ENCODE data around the gene IL12RB2. TPM values are rescaled to one million over a fixed set of nuclear protein-coding genes. Genes with fewer than 3 reads are reported as not detected.

Gene IL12RB2
- polyA plus RNA-seq, 1 of the 3 experiments (the other 2 are of a cell fraction): not detected

GRCh38 chr1:67382292-67382691 lies 74.6 kb downstream of the IL12RB2 start:
- CTCF ChIA-PET: interaction anchor here (2.9 kb wide), 1 partner anchor 34 kb away, joined by 9 read pairs; no protein-coding TSS in a partner anchor
- Histone ChIP-seq H3K27me3 (ENCODE audit: insufficient read depth) (no peaks in the 10 kb centered on the region), H3K9me3 (no peaks in the 10 kb centered on the region; the same call in 1 of the 2 replicates), H2AFZ (ENCODE audit: low read depth) (no peak overlapping the region), H4K20me1 (ENCODE audit: insufficient read depth) (no peaks in the 10 kb centered on the region), H3K9ac (no peak overlapping the region), H3K36me3 (replicated peaks in 1 of 2; ENCODE audit: control insufficient read depth in 1 of 2, insufficient read depth in 2 of 2, low read length in 1 of 2) (peaks cover 0 to 9% of the 10 kb centered on the region in 2 experiments), H3K27ac (ENCODE audit: low read depth in 2 of 2, low read length in 1 of 2) (no peak overlapping the region), H3K4me1 (ENCODE audit: control insufficient read depth in 1 of 2, insufficient read depth in 2 of 2, low read depth in 1 of 2, low read length in 1 of 2) (no peaks in the 10 kb centered on the region), H3K9me2 (no peaks in the 10 kb centered on the region), H3K4me2 (no peak overlapping the region), H3K4me3 (ENCODE audit: low read depth in 2 of 2, low read length in 1 of 2) (no peak overlapping the region), H3F3A (replicated peaks; ENCODE audit: insufficient read depth) (no peaks in the 10 kb centered on the region), H3K79me2 (ENCODE audit: insufficient read depth) (no peaks in the 10 kb centered on the region)
- POLR2A ChIA-PET: no interaction called here
- DNase-seq: no peak
- 90% methylated on average over 1 of the region's 1 CpG for WGBS (ENCODE audit: low lambda C conversion rate)
- TF ChIP-seq IRF3 (IDR thresholded peaks at IDR 0.05; ENCODE audit: low read depth, low read length) (no peak), FOSL2 (IDR thresholded peaks at IDR 0.05; ENCODE audit: borderline replicate concordance, low read depth) (no peak), RXRA (IDR thresholded peaks at IDR 0.05; ENCODE audit: borderline replicate concordance, low read depth) (no peak), CTCF (IDR thresholded peaks at IDR 0.05) (no peak), CHD2 (IDR thresholded peaks at IDR 0.05; ENCODE audit: low read length, partially characterized antibody) (no peak), RFX5 (IDR thresholded peaks at IDR 0.05; ENCODE audit: low read length) (no peak), USF2 (IDR thresholded peaks at IDR 0.05; ENCODE audit: borderline replicate concordance, low read depth, low read length) (no peak), POLR2AphosphoS5 (IDR thresholded peaks at IDR 0.05; ENCODE audit: low read depth, low read length) (no peak), NFIC (IDR thresholded peaks at IDR 0.05; ENCODE audit: borderline replicate concordance) (no peak), RAD21 (IDR thresholded peaks at IDR 0.05; ENCODE audit: low read length) (no peak), NRF1 (IDR thresholded peaks at IDR 0.05; ENCODE audit: low read depth, low read length) (no peak), RCOR1 (IDR thresholded peaks at IDR 0.05; ENCODE audit: low read length) (no peak), TCF12 (IDR thresholded peaks at IDR 0.05) (no peak), SIN3A (IDR thresholded peaks at IDR 0.05; ENCODE audit: borderline replicate concordance, low read depth, low read length) (no peak), EZH2phosphoT487 (IDR thresholded peaks at IDR 0.05; ENCODE audit: borderline replicate concordance, low read depth) (no peak), GATA2 (CRISPR knock-in tag; IDR thresholded peaks at IDR 0.05) (no peak), FOXJ3 (CRISPR knock-in tag; IDR thresholded peaks at IDR 0.05) (no peak)
- TF ChIP-seq, protein P1, sequence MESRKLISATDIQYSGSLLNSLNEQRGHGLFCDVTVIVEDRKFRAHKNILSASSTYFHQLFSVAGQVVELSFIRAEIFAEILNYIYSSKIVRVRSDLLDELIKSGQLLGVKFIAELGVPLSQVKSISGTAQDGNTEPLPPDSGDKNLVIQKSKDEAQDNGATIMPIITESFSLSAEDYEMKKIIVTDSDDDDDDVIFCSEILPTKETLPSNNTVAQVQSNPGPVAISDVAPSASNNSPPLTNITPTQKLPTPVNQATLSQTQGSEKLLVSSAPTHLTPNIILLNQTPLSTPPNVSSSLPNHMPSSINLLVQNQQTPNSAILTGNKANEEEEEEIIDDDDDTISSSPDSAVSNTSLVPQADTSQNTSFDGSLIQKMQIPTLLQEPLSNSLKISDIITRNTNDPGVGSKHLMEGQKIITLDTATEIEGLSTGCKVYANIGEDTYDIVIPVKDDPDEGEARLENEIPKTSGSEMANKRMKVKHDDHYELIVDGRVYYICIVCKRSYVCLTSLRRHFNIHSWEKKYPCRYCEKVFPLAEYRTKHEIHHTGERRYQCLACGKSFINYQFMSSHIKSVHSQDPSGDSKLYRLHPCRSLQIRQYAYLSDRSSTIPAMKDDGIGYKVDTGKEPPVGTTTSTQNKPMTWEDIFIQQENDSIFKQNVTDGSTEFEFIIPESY (IDR thresholded peaks at IDR 0.05; ENCODE audit: borderline replicate concordance, low read depth): no peak

All from SK-N-SH (cell line).